T-helper 2 cell treated with Interferon-gamma antibody and Interleukin-4, amounts not matched to agents 5 μg/mL and 100 μg/mL, for 36 hours (primary cell): ENCODE measurements around the gene BPIFB4.
"Not testable (repeated sequence)": the region's sequence is repeated elsewhere in the genome, so short reads cannot be mapped to it uniquely, and the experiment has no call there.

Experiments
- DNase-seq: peaks from one replicate; pipeline ENCODE4 v3.0.0; 2021; ENCODE audit warnings: low spot score
- H3K27ac Mint-ChIP-seq: one replicate; pipeline ENCODE4 v1.8.0; 2021; ENCODE audit warnings: mild to moderate bottlenecking, mixed read lengths
- H3K27me3 Mint-ChIP-seq: one replicate; pipeline ENCODE4 v1.8.0; 2021; ENCODE audit warnings: low read depth, mixed read lengths
- H3K36me3 Mint-ChIP-seq: one replicate; pipeline ENCODE4 v1.8.0; 2021; ENCODE audit warnings: low read depth, mixed read lengths
- H3K4me1 Mint-ChIP-seq: one replicate; pipeline ENCODE4 v1.8.0; 2021; ENCODE audit warnings: low read depth, mixed read lengths
- H3K4me3 Mint-ChIP-seq: one replicate; pipeline ENCODE4 v1.8.0; 2022; ENCODE audit warnings: mild to moderate bottlenecking, moderate library complexity, mixed read lengths
- H3K9me3 Mint-ChIP-seq: one replicate; pipeline ENCODE4 v1.8.0; 2021; ENCODE audit warnings: mixed read lengths

BPIFB4 gene

GRCh38 chr20:33108661-33109060, 29.2 kb downstream of the BPIFB4 start:
- Mint-ChIP-seq H3K4me3 (no peak overlapping the region), H3K36me3 (no peaks in the 10 kb centered on the region)

GRCh38 chr20:33110147-33110825, 30.8 kb downstream of the BPIFB4 start:
- no peaks in the 10 kb centered on the region for H3K36me3 Mint-ChIP-seq

More at GRCh38 chr20:33108661-33109060, 29.2 kb downstream of the BPIFB4 start:
- Mint-ChIP-seq H3K27ac (no peak overlapping the region), H3K27me3 (peaks cover 2% of the 10 kb centered on the region), H3K9me3 (no peaks in the 10 kb centered on the region), H3K4me1 (no peaks in the 10 kb centered on the region)
- no peak for DNase-seq

GRCh38 chr20:33111306-33111705, 31.9 kb downstream of the BPIFB4 start:
- H3K9me3 Mint-ChIP-seq: no peaks in the 10 kb centered on the region
- no peak overlapping the region for H3K27ac Mint-ChIP-seq
- no peaks in the 10 kb centered on the region for H3K27me3 Mint-ChIP-seq
- H3K4me1 Mint-ChIP-seq: no peaks in the 10 kb centered on the region
- no peaks in the 10 kb centered on the region for H3K36me3 Mint-ChIP-seq
- no peak overlapping the region for H3K4me3 Mint-ChIP-seq
- DNase-seq: no peak

More at GRCh38 chr20:33110147-33110825, 30.8 kb downstream of the BPIFB4 start:
- Mint-ChIP-seq H3K27me3 (peaks cover 2% of the 10 kb centered on the region), H3K4me3 (no peak overlapping the region), H3K27ac (no peak overlapping the region), H3K9me3 (no peaks in the 10 kb centered on the region), H3K4me1 (no peaks in the 10 kb centered on the region)
- no peak for DNase-seq

GRCh38 chr20:33112547-33113386, 33.3 kb downstream of the BPIFB4 start:
- no peak overlapping the region for H3K27ac Mint-ChIP-seq
- H3K9me3 Mint-ChIP-seq: no peaks in the 10 kb centered on the region
- no peak for DNase-seq
- no peaks in the 10 kb centered on the region for H3K4me1 Mint-ChIP-seq
- no peaks in the 10 kb centered on the region for H3K27me3 Mint-ChIP-seq
- H3K36me3 Mint-ChIP-seq: no peaks in the 10 kb centered on the region
- no peak overlapping the region for H3K4me3 Mint-ChIP-seq

GRCh38 chr20:33113387-33113908, 34.0 kb downstream of the BPIFB4 start:
- no peak overlapping the region for H3K27ac Mint-ChIP-seq
- DNase-seq: no peak
- no peaks in the 10 kb centered on the region for H3K27me3 Mint-ChIP-seq
- no peak overlapping the region for H3K4me3 Mint-ChIP-seq
- no peaks in the 10 kb centered on the region for H3K9me3 Mint-ChIP-seq
- H3K36me3 Mint-ChIP-seq: no peaks in the 10 kb centered on the region
- H3K4me1 Mint-ChIP-seq: no peaks in the 10 kb centered on the region

GRCh38 chr20:33115501-33115900, 36.1 kb downstream of the BPIFB4 start:
- H3K27ac Mint-ChIP-seq, H3K36me3 Mint-ChIP-seq, H3K4me3 Mint-ChIP-seq, H3K27me3 Mint-ChIP-seq, H3K9me3 Mint-ChIP-seq, DNase-seq: not testable (repeated sequence)
- peaks cover 13% of the 10 kb centered on the region for H3K4me1 Mint-ChIP-seq

GRCh38 chr20:33119725-33120720, 40.6 kb downstream of the BPIFB4 start:
- Mint-ChIP-seq H3K27ac (peak overlapping the region; percentile 57), H3K4me3 (no peak overlapping the region), H3K4me1 (peaks cover 14% of the 10 kb centered on the region), H3K27me3 (peaks cover 2% of the 10 kb centered on the region), H3K36me3 (peaks cover 1% of the 10 kb centered on the region), H3K9me3 (peaks cover 25% of the 10 kb centered on the region)
- DNase-seq: no peak

GRCh38 chr20:33120934-33121333, 41.5 kb downstream of the BPIFB4 start:
- DNase-seq: no peak
- H3K9me3 Mint-ChIP-seq: peaks cover 25% of the 10 kb centered on the region
- peaks cover 1% of the 10 kb centered on the region for H3K36me3 Mint-ChIP-seq
- H3K27ac Mint-ChIP-seq: no peak overlapping the region
- H3K4me3 Mint-ChIP-seq: no peak overlapping the region
- peaks cover 14% of the 10 kb centered on the region for H3K4me1 Mint-ChIP-seq
- peaks cover 6% of the 10 kb centered on the region for H3K27me3 Mint-ChIP-seq

- not testable (repeated sequence) for H3K36me3 Mint-ChIP-seq, H3K4me3 Mint-ChIP-seq, DNase-seq, H3K27ac Mint-ChIP-seq, H3K27me3 Mint-ChIP-seq
- Mint-ChIP-seq H3K4me1 (peaks cover 14% of the 10 kb centered on the region), H3K9me3 (peaks cover 25% of the 10 kb centered on the region)
These were observed 42.9 kb downstream of the BPIFB4 start for GRCh38 chr20:33122297-33122696.

- peaks cover 1% of the 10 kb centered on the region for H3K36me3 Mint-ChIP-seq
- peaks cover 25% of the 10 kb centered on the region for H3K9me3 Mint-ChIP-seq
- H3K4me3 Mint-ChIP-seq: no peak overlapping the region
- peaks cover 10% of the 10 kb centered on the region for H3K4me1 Mint-ChIP-seq
- H3K27me3 Mint-ChIP-seq: peaks cover 7% of the 10 kb centered on the region
- H3K27ac Mint-ChIP-seq: no peak overlapping the region
- no peak for DNase-seq
These were observed 44.8 kb downstream of the BPIFB4 start for GRCh38 chr20:33124261-33124660.

- H3K4me3 Mint-ChIP-seq: no peak overlapping the region
- peaks cover 12% of the 10 kb centered on the region for H3K27me3 Mint-ChIP-seq
- peaks cover 21% of the 10 kb centered on the region for H3K9me3 Mint-ChIP-seq
- peaks cover 1% of the 10 kb centered on the region for H3K36me3 Mint-ChIP-seq
- DNase-seq: no peak
- H3K4me1 Mint-ChIP-seq: peaks cover 6% of the 10 kb centered on the region
- H3K27ac Mint-ChIP-seq: no peak overlapping the region
These were observed 45.6 kb downstream of the BPIFB4 start for GRCh38 chr20:33124994-33125393.

- Mint-ChIP-seq H3K9me3 (peaks cover 15% of the 10 kb centered on the region), H3K4me1 (no peaks in the 10 kb centered on the region), H3K4me3 (no peak overlapping the region), H3K36me3 (peaks cover 1% of the 10 kb centered on the region), H3K27me3 (peaks cover 12% of the 10 kb centered on the region), H3K27ac (no peak overlapping the region)
- DNase-seq: no peak
These were observed 46.5 kb downstream of the BPIFB4 start for GRCh38 chr20:33125983-33126382.

- peaks cover 7% of the 10 kb centered on the region for H3K9me3 Mint-ChIP-seq
- H3K4me3 Mint-ChIP-seq: no peak overlapping the region
- no peaks in the 10 kb centered on the region for H3K36me3 Mint-ChIP-seq
- no peak for DNase-seq
- no peaks in the 10 kb centered on the region for H3K4me1 Mint-ChIP-seq
- H3K27ac Mint-ChIP-seq: no peak overlapping the region
- peaks cover 12% of the 10 kb centered on the region for H3K27me3 Mint-ChIP-seq
These were observed 48.1 kb downstream of the BPIFB4 start for GRCh38 chr20:33127422-33128097.
